Skeletal muscle tissue (tissue), 4 donors: Measurements from ENCODE around the gene LRRC34. TPM values are rescaled to one million over a fixed set of nuclear protein-coding genes. Genes with fewer than 3 reads are reported as not detected.
A peak's percentile ranks its signal among the peaks of the same experiment; 100 is the strongest.

Source experiments
- H3K27ac ChIP-seq: one replicate; pipeline ENCODE4 v1.7.0; 2013; ENCODE audit warnings: mild to moderate bottlenecking, low read depth, low read length, inconsistent platforms
- H3K27me3 ChIP-seq, 3 donors: one replicate each; pipeline ENCODE4 v1.7.0; 2013; ENCODE audit warnings: low read length in 3 of 3; ENCODE audit not compliant: control insufficient read depth in 3 of 3, insufficient read depth in 3 of 3
- H3K36me3 ChIP-seq, 3 donors: one replicate each; pipeline ENCODE4 v1.7.0; 2013; ENCODE audit warnings: low read length in 3 of 3; ENCODE audit not compliant: control insufficient read depth in 3 of 3, insufficient read depth in 3 of 3
- H3K4me1 ChIP-seq, 3 donors: one replicate each; pipeline ENCODE4 v1.7.0; 2013; ENCODE audit warnings: low read length in 3 of 3, mild to moderate bottlenecking in 3 of 3; ENCODE audit not compliant: control insufficient read depth in 3 of 3, insufficient read depth in 3 of 3
- H3K4me3 ChIP-seq, 3 donors: one replicate each; pipeline ENCODE4 v1.7.0; 2013; ENCODE audit warnings: low read length in 3 of 3
- H3K9ac ChIP-seq, 3 donors: one replicate each; pipeline ENCODE4 v1.7.0; 2013; ENCODE audit warnings: low read length in 3 of 3, mild to moderate bottlenecking in 3 of 3, moderate library complexity in 2 of 3, low read depth in 1 of 3
- H3K9me3 ChIP-seq, 3 donors: one replicate each; pipeline ENCODE4 v1.7.0; 2013; ENCODE audit warnings: low read length in 3 of 3; ENCODE audit not compliant: control insufficient read depth in 3 of 3
- total RNA-seq: library from RNA; depleted of rRNA; stranded (reverse); fragments of >200 nt; gene quantifications from one replicate; pipeline ENCODE4 v1.2.3, GENCODE V29; 2014
- donor health status: Osteomylitis.

LRRC34 gene, protein sequence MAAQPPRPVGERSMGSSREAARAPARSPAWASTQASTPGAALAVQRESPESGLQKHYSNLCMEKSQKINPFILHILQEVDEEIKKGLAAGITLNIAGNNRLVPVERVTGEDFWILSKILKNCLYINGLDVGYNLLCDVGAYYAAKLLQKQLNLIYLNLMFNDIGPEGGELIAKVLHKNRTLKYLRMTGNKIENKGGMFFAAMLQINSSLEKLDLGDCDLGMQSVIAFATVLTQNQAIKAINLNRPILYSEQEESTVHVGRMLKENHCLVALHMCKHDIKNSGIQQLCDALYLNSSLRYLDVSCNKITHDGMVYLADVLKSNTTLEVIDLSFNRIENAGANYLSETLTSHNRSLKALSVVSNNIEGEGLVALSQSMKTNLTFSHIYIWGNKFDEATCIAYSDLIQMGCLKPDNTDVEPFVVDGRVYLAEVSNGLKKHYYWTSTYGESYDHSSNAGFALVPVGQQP
- total RNA-seq: 3.1 TPM

- peak within 1 kb of the TSS; percentile 65 to 73 (median 69) for H3K4me3 ChIP-seq
- H3K9me3 ChIP-seq: no peaks in the 10 kb centered on the region
- H3K4me1 ChIP-seq: peaks cover 13 to 17% (median 17%) of the 10 kb centered on the region in 3 donors
- H3K36me3 ChIP-seq: no peaks in the 10 kb centered on the region
- H3K27ac ChIP-seq: peak within 1 kb of the TSS; percentile 12
- peak within 1 kb of the TSS; percentile 56 to 80 (median 76) for H3K9ac ChIP-seq
- H3K27me3 ChIP-seq: peaks cover 0 to 17% (median 13%) of the 10 kb centered on the region in 3 donors
Observed at GRCh38 chr3:169812332-169813235, at the start of gene LRRC34, which contains the start of gene LRRIQ4. TSS of gene LRRC34 (minus strand) at chr3:169812904. CDS start at chr3:169812548, 356 bp downstream. TSS of gene LRRIQ4 (plus strand) at chr3:169812870. CDS start at chr3:169821922, 9,052 bp downstream.

GRCh38 chr3:169861871-169862270 is 49.2 kb upstream of the LRRC34 start:
- H3K9ac ChIP-seq: no peak overlapping the region
- H3K36me3 ChIP-seq: no peaks in the 10 kb centered on the region
- H3K4me3 ChIP-seq: no peak overlapping the region
- no peaks in the 10 kb centered on the region for H3K4me1 ChIP-seq
- no peak overlapping the region for H3K27ac ChIP-seq
- peaks cover 0 to 3% (median 0%) of the 10 kb centered on the region in 3 donors for H3K27me3 ChIP-seq
- H3K9me3 ChIP-seq: no peaks in the 10 kb centered on the region

DNA sequence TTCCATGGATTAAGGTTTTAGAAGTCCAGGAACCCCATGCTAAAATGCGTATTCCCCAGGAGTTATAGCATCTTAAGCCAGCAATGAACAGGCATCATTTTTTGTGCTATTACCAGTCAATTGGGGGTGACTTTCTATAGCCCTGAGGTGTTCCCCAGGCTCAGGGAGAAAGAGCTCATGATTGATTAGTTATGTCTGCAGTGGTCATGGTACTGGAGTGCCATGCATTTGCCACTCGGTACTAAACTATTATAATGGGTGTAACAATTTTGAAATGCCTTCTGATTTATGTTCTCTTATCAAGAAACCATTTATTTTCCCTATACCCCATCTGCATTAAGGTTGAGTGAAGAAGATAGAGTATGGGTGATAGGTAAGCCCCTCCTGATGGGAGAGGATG is 45.1 kb upstream of the LRRC34 start:
- no peaks in the 10 kb centered on the region for H3K9me3 ChIP-seq
- no peaks in the 10 kb centered on the region for H3K36me3 ChIP-seq
- H3K9ac ChIP-seq: no peak overlapping the region
- H3K27me3 ChIP-seq: peaks cover 0 to 9% (median 0%) of the 10 kb centered on the region in 3 donors
- no peak overlapping the region for H3K4me3 ChIP-seq
- H3K4me1 ChIP-seq: no peaks in the 10 kb centered on the region
- H3K27ac ChIP-seq: no peak overlapping the region

GRCh38 chr3:169855514-169855913 is 42.8 kb upstream of the LRRC34 start:
- Histone ChIP-seq H3K4me3 (no peak overlapping the region), H3K27ac (no peak overlapping the region), H3K9ac (no peak overlapping the region), H3K4me1 (no peaks in the 10 kb centered on the region), H3K9me3 (no peaks in the 10 kb centered on the region), H3K27me3 (peaks cover 0 to 7% (median 0%) of the 10 kb centered on the region in 3 donors), H3K36me3 (no peaks in the 10 kb centered on the region)

- Histone ChIP-seq H3K27ac (no peak overlapping the region), H3K9me3 (no peaks in the 10 kb centered on the region), H3K9ac (no peak overlapping the region), H3K27me3 (peaks cover 0 to 5% (median 4%) of the 10 kb centered on the region in 3 donors), H3K36me3 (no peaks in the 10 kb centered on the region), H3K4me1 (no peaks in the 10 kb centered on the region), H3K4me3 (no peak overlapping the region)
Observed at GRCh38 chr3:169850618-169851017, 37.9 kb upstream of the LRRC34 start.

GRCh38 chr3:169848741-169849140 is 36.0 kb upstream of the LRRC34 start:
- Histone ChIP-seq H3K27me3 (peaks cover 0 to 4% (median 1%) of the 10 kb centered on the region in 3 donors), H3K4me3 (no peak overlapping the region), H3K27ac (no peak overlapping the region), H3K36me3 (no peaks in the 10 kb centered on the region), H3K9me3 (no peaks in the 10 kb centered on the region), H3K9ac (no peak overlapping the region), H3K4me1 (no peaks in the 10 kb centered on the region)

DNA sequence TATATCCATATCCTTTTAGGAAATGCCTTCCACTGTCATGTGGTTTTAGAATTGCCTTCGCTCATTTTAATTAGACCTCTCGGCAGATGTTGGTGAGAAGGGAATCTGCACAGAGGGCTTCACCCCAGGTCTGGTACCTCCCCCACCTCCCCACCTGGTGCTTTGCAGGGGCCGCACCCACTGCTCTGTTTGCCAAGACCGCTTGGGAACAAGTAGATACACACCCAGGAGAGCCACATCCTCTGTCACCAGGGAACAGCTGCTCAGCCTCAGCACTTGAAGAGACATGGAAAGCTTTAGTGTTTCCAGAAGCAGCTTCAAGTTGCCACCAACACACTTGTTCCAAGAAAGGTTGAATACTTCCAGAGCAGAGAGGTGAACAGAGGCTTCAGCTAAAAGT is 35.2 kb upstream of the LRRC34 start:
- H3K9me3 ChIP-seq: no peaks in the 10 kb centered on the region
- no peaks in the 10 kb centered on the region for H3K4me1 ChIP-seq
- H3K4me3 ChIP-seq: no peak overlapping the region
- H3K9ac ChIP-seq: no peak overlapping the region
- peaks cover 0 to 4% (median 0%) of the 10 kb centered on the region in 3 donors for H3K27me3 ChIP-seq
- no peak overlapping the region for H3K27ac ChIP-seq
- H3K36me3 ChIP-seq: no peaks in the 10 kb centered on the region

DNA sequence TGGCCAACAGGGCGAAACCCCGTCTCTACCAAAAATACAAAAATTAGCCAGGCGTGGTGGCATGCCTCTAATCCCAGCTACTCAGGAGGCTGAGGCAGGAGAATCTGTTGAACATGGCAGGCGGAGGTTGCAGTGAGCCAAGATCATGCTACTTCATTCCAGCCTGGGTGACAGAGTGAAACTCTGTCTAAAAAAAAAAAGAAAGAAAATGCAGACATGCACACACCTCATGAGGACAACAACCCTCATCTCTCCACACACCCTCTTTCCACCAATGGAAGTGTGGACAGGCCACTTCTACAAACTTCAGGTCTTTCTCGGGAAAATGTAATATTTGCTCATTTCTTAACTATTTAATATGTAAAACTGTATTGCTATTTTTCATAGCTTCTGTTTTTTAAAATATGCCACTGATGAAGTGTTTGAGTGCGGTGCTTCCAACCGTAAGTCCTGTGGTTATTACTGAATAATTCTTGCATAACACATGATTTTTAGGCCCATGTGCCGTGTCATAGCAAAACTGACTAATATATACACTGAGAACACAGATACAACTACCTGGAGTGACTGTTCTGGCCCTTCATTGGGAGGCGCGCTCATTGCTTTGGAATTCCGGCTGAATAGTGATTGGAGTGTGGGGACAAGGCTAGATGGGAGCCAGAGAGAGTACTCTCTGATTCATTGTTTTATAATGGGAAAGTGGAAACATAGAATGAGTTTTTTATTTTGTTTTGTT is 33.9 kb upstream of the LRRC34 start:
- H3K4me1 ChIP-seq: no peaks in the 10 kb centered on the region
- no peaks in the 10 kb centered on the region for H3K9me3 ChIP-seq
- no peak overlapping the region for H3K9ac ChIP-seq
- no peak overlapping the region for H3K27ac ChIP-seq
- peaks cover 0 to 4% (median 0%) of the 10 kb centered on the region in 3 donors for H3K27me3 ChIP-seq
- H3K4me3 ChIP-seq: no peak overlapping the region
- H3K36me3 ChIP-seq: no peaks in the 10 kb centered on the region

GRCh38 chr3:169842960-169843359 is 30.3 kb upstream of the LRRC34 start:
- Histone ChIP-seq H3K27ac (no peak overlapping the region), H3K9me3 (no peaks in the 10 kb centered on the region), H3K27me3 (no peaks in the 10 kb centered on the region), H3K4me1 (no peaks in the 10 kb centered on the region), H3K36me3 (no peaks in the 10 kb centered on the region), H3K9ac (no peak overlapping the region), H3K4me3 (no peak overlapping the region)
